ENCODE results near the gene MT4. TPM values are rescaled to one million over a fixed set of nuclear protein-coding genes. Genes with fewer than 3 reads are reported as not detected.

The MT4 gene
- polyA plus RNA-seq, 1 experiment, result not detected

DNA sequence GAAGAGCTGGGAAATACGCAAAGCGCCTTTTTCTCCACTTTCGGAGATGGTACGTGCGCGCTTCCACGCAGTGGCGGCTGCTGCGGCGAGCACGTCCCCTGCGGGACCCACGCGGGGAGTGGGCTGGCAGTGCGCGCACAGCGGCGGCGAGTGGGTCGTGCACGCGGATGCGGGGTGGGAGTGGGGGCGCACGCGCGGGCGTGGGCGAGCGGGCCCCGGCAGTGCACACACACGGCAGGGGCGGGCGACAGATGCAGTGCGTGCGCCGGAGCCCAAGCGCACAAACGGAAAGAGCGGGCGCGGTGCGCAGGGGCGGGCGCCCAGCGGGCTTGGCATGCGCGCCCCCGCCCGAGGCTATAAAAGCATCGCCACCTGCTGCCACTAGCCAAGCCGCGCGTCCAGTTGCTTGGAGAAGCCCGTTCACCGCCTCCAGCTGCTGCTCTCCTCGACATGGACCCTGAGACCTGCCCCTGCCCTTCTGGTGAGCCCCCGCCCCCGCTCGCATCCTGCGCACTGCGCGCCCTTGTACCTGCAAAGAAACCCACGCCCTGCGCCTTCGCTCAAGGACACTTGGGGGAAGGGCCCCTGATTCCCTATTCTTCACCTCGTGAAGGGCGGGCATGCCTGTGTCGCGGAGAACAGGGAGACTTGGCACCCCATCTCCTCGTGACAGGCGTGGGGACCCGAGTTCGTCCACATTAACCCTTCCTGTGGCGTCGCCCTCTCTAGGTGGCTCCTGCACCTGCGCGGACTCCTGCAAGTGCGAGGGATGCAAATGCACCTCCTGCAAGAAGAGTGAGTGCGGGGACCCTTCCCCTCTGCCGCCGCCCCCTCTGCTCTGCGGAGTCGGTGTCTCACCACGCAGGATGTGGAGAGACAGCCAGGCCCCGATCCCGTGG, 24.5 kb downstream of the MT4 start, which contains the start of gene MT3:
TSS of gene MT3 (plus strand) at position 388 of the 899 bp plus-strand sequence. CDS start at position 451, 63 bp downstream.
- peak within 1 kb of the TSS; percentile 45 for H3K4me3 ChIP-seq (ENCODE audit: low read depth, low read length)
- TF ChIP-seq, protein P1, sequence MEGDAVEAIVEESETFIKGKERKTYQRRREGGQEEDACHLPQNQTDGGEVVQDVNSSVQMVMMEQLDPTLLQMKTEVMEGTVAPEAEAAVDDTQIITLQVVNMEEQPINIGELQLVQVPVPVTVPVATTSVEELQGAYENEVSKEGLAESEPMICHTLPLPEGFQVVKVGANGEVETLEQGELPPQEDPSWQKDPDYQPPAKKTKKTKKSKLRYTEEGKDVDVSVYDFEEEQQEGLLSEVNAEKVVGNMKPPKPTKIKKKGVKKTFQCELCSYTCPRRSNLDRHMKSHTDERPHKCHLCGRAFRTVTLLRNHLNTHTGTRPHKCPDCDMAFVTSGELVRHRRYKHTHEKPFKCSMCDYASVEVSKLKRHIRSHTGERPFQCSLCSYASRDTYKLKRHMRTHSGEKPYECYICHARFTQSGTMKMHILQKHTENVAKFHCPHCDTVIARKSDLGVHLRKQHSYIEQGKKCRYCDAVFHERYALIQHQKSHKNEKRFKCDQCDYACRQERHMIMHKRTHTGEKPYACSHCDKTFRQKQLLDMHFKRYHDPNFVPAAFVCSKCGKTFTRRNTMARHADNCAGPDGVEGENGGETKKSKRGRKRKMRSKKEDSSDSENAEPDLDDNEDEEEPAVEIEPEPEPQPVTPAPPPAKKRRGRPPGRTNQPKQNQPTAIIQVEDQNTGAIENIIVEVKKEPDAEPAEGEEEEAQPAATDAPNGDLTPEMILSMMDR (IDR thresholded peaks at IDR 0.05; ENCODE audit: low read depth, low read length), result no peak

DNA sequence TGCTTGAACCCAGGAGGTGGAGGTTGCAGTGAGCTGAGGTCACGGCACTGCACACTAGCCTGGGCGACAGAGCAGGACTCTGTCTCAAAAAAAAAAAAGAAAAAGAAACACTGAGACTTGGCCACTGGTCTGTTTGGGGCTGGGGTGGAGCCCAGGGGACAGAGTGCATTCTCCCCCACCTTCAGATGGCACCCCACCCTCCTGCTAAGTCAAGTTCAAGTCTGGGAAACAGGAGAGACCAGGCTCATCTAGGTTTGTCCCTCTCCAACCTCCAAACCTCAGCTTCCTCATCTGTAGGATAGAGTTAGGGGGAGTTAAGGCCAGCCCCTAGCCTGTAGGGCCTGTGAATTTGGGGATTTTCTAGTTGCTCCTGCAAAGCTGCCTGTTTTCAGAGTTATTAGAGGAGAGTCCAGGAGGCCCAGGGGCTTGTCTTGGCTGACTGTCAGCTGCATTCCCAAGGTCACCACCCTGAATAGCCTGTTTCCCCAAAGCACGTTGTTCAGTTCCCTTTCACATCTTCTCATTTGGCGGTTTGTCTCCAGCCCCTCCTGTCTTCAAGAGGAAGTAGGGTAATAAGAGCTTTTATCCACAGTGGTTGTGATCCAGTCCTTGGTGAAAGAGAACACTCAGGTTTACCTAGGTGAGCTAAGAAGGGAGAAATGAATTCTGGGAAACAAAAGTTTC, 26.6 kb downstream of the MT4 start:
- H3K27ac ChIP-seq (ENCODE audit: low read depth, low read length), result no peak overlapping the region
- TF ChIP-seq, protein P1 (IDR thresholded peaks at IDR 0.05; ENCODE audit: low read depth, low read length), result no peak
- ChIA-PET CTCF (interaction anchor here (0.7 to 1.6 kb wide), 3 partner anchors 9 to 110 kb away, joined by 3 to 15 read pairs (median 7); no protein-coding TSS in a partner anchor), POLR2A (no interaction called here)
- peaks cover 43% of the 10 kb centered on the region for H3K27me3 ChIP-seq (ENCODE audit: control insufficient read depth, insufficient read depth, low read length)
- H3K9me3 ChIP-seq (ENCODE audit: control insufficient read depth, insufficient read depth, low read length), result no peaks in the 10 kb centered on the region; the same call in 1 of the 2 replicates
- no peak for DNase-seq (ENCODE audit: low read depth, low spot score)
- no peak overlapping the region for H3K4me3 ChIP-seq (ENCODE audit: low read depth, low read length)

More for the DNA sequence above, 24.5 kb downstream of the MT4 start, which contains the start of gene MT3:
- Histone ChIP-seq H3K27me3 (ENCODE audit: control insufficient read depth, insufficient read depth, low read length) (peaks cover 57% of the 10 kb centered on the region), H3K9me3 (ENCODE audit: control insufficient read depth, insufficient read depth, low read length) (no peaks in the 10 kb centered on the region; the same call in 1 of the 2 replicates), H3K27ac (ENCODE audit: low read depth, low read length) (no peak within 1 kb of the TSS)
- CTCF ChIA-PET, result no interaction called here
- POLR2A ChIA-PET, result no interaction called here
- DNase-seq (ENCODE audit: low read depth, low spot score), result no peak

DNA sequence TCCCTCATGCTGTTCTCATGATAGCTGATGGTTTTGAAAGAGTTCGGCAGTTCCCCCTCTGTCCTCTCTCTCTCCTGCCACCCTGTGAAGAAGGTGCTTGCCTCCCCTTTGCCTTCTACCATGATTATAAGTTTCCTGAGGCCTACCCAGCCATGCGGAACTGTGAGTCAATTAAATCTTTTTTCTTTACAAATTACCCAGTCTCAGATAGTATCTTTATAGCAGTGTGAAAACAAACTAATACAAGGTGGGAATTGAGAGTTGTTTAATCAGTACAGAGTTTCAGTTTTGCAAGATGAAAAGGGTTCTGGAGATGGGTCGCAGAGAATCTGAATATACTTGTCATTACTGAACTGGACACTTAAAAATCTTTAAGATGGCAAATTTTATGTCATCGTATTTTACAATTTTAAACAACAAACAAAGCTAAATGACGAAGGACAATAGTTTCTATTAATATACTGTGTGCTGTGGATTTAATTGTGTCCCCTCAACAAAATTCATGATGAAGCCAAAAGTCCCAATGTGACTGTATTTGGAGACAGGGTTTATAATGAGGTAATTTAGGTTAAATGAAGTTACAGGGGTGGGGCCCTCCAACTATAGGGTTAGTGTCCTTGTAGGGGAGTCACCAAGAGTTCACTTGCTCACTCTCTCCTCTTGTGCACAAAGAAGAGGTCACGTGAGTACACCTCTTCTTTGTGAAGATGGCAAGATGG, 28.9 kb downstream of the MT4 start:
- ChIA-PET CTCF (no interaction called here), POLR2A (no interaction called here)
- Histone ChIP-seq H3K27ac (ENCODE audit: low read depth, low read length) (no peak overlapping the region), H3K27me3 (ENCODE audit: control insufficient read depth, insufficient read depth, low read length) (peaks cover 28% of the 10 kb centered on the region), H3K9me3 (ENCODE audit: control insufficient read depth, insufficient read depth, low read length) (no peaks in the 10 kb centered on the region; the same call in 1 of the 2 replicates), H3K4me3 (ENCODE audit: low read depth, low read length) (no peak overlapping the region)
- DNase-seq (ENCODE audit: low read depth, low spot score), result no peak
- TF ChIP-seq, protein P1 (IDR thresholded peaks at IDR 0.05; ENCODE audit: low read depth, low read length), result no peak

DNA sequence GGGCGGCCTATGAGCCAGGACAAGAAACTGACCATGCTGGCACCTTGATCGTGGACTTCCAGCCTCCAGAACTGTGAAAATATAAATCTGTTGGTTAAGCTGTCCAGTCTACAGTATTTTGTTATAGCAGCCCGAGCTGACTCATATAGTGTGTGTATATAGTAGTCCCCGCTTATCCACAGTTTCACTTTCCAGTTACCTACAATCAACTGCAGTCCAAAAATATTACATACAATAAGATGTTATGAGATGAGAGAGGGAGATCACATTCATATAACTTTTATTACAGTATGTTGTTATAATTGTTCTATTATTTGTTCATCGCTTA, 29.4 kb downstream of the MT4 start:
- TF ChIP-seq, protein P1 (IDR thresholded peaks at IDR 0.05; ENCODE audit: low read depth, low read length), result no peak
- Histone ChIP-seq H3K27me3 (ENCODE audit: control insufficient read depth, insufficient read depth, low read length) (peaks cover 25% of the 10 kb centered on the region), H3K4me3 (ENCODE audit: low read depth, low read length) (no peak overlapping the region), H3K9me3 (ENCODE audit: control insufficient read depth, insufficient read depth, low read length) (no peaks in the 10 kb centered on the region; the same call in 1 of the 2 replicates), H3K27ac (ENCODE audit: low read depth, low read length) (no peak overlapping the region)
- ChIA-PET POLR2A (no interaction called here), CTCF (no interaction called here)
- DNase-seq (ENCODE audit: low read depth, low spot score), result no peak
